HG03565 (cell line): Measurements from ENCODE around the gene DUSP1.
"Not testable (repeated sequence)": the region's sequence is repeated elsewhere in the genome, so short reads cannot be mapped to it uniquely, and the experiment has no call there.

ENCODE experiments used
- ATAC-seq: cut with Tn5 transposase; IDR thresholded peaks from one replicate; pipeline ENCODE4 v1.9.1; 2021; ENCODE audit warnings: mild to moderate bottlenecking, moderate library complexity; ENCODE audit not compliant: unreplicated experiment

Gene DUSP1, protein sequence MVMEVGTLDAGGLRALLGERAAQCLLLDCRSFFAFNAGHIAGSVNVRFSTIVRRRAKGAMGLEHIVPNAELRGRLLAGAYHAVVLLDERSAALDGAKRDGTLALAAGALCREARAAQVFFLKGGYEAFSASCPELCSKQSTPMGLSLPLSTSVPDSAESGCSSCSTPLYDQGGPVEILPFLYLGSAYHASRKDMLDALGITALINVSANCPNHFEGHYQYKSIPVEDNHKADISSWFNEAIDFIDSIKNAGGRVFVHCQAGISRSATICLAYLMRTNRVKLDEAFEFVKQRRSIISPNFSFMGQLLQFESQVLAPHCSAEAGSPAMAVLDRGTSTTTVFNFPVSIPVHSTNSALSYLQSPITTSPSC

DNA sequence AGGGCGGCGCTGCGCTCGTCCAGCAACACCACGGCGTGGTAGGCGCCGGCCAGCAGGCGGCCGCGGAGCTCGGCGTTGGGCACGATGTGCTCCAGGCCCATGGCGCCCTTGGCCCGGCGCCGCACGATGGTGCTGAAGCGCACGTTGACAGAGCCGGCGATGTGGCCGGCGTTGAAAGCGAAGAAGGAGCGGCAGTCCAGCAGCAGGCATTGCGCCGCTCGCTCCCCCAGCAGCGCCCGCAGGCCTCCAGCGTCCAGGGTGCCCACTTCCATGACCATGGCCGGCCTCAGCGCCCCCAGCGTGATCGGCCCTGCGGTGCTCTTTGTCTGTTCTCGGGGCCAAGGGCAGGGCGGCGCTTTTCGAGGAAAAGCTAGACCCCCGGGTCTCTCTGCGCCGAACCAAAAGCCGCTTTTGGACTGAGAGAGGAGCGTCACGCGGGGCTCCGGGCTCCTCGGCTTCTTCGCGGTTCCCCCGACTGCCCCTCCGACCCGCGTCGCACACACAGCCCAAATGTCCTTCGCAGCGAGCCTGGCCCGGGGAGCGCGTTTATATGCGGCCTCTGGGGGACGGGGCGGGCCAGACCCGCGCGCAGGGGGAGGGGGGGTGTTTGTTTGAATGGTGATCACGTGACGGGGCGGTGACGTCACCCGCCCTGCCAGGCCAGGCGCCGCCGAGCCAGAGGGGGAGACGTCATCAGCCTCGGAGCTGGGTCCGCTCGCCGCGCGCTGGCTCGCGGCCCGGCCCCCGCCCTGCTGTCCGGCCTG lies at the start of gene DUSP1:
DUSP1 (minus strand) TSS at position 521 of the 764 bp plus-strand sequence; CDS start at position 278, 243 bp downstream.
- peak; percentile 35 for ATAC-seq

DNA sequence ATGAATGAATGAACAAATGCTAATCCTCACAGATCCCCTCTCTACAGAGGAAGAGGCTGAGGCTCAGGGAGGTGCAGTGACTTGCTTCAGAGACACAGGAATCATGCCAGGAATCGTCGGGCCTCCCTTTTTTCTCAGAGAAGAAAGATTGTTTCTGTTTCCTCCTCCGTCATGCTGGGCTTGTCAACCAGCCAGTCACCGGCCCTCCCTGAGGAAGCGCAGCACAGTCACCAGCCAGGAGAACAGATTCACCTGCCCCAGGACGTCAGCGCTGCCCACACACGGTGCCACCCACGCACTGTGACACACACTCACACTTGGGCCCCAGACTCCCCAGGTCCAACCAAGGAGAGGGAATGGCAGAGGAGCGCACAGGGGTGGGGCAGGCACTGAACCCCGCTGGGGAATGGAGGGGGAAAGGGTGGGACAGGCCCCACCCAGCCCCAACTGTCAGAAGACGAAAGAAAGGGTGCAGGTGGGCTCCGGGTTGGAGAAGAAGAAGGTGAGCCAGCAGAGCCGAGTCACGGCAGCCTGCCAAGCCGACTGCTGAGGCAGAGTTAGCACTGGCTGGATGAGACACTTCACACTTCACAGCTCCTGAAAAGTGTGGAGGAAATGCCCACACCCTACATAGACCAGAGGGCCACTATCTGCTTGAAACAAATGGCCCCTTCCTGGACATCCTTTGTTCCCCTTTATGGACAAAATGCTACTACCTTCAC lies 49.2 kb upstream of the DUSP1 start:
- ATAC-seq: no peak

DNA sequence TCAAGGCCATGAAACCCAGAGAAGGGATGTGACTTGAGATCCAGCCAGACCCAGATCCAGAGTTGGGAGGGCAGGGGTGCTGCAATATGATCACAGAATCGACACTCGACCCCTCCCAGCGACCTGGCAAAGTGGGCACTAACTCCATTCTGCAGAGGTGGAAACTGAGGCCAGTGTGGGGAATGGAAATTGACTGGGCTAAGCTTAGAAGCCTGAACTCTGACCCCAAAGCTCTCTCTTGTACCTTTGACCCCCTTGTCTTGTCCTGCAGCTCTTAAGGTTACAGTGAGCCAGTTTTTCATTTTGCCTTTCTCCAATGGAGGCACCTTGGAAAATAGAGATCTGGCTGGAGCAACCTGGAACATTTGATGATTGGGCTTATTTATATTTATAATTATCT lies 48.6 kb upstream of the DUSP1 start:
- ATAC-seq: no peak

DNA sequence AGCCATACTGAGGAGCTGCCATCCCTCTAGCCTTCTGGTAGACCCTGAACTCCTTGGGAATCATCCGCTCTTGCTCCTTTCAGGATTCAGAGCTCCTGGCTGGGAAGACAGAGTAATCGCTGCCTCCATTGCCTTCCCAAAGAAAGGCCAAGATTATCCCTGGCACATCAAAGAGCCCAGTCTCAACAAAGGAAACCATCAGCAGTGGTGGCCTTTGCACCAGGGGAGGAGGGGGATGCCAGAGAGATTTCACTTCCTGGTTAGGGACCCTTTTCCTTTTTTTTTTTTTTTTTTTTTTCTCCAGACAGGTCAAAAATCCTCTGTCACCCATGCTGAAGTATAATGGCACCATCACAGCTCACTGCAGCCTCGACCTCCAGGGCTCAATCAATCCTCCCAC lies 47.1 kb upstream of the DUSP1 start:
- no peak for ATAC-seq

DNA sequence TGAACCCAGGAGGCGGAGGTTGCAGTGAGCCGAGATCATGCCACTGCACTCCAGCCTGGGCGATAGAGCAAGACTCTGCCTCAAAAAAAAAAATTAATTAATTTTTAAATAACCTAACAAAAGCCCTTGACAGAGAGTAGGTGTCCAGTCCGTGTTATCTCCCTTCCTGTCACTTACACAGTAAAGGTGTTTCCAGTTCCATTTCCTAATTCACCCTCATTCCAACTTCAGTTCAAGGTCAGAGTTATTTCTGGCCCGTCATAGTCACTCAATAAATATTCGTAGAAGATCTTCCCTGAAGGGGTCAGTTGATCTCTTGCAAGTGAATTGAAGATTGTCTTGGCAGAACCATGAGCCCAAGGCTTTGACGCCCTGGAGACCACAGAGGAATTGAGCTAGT lies 46.7 kb upstream of the DUSP1 start:
- ATAC-seq: no peak

DNA sequence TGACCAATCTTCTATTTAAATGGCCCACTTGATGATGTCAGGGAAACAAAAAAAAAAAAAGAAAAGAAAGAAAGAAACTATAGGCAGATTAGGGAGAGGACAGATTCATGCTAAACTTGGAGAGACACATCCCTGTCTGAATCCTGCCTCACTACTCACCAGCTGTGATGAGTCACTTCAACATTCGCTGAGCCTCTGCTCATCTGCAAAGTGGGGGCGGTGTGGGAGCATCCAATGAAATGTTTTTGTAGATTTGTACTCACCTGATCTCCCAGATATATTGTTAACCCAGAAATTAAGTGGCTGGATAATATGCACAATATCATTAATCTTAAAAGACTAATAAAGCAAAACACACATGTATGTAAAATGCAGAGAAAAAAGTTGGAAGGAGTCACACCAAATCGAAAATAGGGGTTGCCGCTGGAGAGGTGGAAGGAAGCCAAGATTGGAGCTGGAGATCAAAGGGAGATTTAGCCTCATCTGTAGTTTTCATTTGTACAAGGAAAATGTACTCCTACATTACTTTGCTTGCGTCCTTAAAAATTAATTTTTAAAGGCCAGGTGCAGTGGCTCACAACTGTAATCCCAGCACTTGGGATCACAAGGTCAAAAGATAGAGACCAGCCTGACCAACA lies 46.0 kb upstream of the DUSP1 start:
- ATAC-seq: no peak

DNA sequence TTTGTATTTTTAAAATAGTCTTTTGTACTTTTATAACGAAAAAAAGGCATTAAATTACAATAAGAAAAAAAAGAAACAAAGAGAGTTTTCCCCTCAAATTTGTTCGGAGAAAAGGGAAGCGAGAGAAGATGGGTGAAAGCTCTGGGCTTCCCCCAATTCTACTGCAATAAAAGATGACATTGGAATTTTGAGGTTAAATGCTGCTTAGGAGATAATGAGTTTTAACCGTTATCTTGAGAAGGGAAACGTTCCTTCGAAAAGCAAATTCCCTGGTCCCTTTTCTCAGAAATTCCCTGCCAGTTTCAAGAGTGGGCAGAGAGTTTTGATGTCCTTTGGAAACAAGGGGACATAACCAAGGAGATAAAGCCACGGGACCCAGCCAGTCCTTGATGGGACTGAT lies 44.6 kb upstream of the DUSP1 start:
- no peak for ATAC-seq

DNA sequence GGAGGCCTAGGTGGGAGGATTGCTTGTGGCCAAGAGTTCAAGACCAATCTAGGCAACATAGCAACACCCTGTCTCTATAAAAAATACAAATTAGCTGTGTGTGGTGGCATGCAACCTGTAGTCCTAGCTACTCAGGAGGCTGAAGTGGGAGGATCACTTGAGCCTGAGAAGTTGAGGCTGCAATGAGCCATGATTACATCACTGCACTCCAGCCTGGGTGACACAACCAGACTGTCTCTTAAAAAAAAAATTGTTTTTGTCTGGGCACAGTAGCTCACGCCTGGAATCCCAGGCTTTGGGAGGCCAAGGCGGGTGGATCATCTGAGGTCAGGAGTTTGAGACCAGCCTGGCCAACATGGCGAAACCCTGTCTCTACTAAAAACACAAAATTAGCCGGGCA lies 40.0 kb upstream of the DUSP1 start:
- not testable (repeated sequence) for ATAC-seq

DNA sequence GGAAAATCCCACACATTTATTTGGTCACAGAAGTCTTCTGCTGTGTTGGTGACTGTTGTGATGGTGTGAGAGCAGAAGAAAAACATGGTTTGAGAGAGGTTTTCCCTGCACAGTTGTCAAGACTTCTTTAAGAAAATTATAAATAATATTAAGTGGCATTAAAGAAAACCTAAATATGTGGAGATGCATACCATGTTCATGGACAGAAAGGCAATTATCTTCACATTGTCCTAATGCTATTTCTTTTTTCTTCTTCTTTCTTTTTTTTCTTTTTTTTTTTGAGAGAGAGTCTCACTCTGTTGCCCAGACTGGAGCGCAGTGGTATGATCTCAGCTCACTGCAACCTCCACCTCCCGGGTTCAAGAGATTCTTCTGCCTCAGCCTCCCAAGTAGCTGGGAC lies 38.8 kb upstream of the DUSP1 start:
- no peak for ATAC-seq

DNA sequence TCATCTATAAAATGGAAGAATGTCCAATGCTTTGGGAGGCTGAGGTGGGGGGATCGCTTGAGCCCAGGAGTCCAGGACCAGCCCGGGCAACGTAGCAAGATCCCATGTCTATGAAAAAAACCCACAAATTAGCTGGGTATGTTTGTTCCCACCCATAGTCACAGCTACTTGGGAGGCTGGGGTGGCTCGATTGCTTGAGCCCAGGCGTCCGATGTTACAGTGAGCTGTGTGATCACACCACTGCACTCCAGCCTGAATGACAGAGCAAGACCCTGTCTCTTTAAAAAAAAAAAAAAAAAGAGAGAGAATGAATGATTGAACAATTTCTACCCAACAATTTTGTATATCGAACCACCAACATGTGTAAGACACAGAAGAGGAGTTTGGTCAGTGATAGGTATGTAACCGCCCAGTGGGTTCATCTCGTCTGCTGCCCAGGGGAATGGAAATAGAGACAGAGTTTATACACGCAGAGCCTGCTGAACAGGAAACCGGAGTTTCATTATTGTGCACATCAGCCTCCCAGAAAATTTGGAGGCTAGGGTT lies 36.8 kb upstream of the DUSP1 start:
- no peak for ATAC-seq

DNA sequence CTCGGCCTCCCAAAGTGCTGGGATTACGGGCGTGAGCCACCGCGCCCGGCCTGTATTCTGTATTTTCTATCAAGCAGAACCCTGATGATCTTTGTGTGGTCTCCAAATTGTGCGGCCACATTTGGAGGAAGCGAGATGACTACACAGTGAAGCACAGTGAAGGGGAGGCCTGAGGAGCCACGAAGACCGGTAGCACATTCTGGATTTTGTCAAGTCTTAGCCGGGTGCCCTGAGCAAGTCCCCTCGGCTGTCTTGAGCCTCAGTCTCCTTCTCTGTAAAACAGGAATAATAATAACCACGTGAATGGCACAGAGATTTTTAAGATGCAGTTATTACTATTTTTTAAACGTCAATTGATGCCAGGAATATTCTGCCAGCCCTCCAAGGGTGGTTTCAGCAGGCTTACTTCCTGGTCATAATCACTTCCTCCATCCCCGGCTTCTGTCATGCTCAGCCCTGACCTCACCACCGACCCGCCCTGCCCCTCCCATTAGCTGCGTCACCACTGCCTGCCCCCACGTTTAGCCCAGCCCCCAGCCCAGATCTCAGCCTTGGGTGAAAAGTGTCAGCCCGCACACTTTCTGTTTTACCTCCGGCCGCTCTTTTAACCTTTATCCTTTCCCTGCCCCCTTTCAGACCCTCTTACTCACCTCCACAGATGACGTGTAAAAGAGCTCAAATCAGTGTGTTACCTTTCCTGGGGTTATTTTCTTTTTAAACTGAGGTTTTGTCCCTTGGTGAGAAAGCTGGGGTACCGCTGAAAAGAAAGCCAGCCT lies 36.1 kb upstream of the DUSP1 start:
- ATAC-seq: peak; percentile 93

DNA sequence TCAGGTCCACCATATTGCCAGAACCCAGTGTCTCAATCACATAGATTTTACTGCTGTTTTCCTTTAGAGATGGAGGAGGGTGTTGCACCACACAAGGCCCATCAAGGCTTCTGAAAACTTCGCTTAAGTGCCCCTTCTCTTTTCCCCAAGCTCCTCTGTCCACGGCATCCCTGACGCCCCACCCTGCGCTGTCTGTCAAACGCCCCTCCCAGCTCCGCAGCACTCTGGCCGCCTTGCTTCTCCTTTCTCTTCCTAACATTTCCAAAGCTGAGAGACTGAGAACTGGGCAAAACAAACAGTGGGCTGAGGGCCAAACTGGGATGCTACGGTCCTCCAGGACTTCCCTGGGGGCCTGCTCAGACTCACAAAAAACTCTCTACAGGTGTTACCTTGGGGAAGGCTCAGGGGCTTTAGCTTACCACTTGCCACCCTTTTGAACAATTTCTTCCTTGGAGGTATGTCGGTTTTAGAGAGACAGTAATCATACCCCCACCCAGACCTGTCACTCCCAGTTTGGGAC lies 34.8 kb upstream of the DUSP1 start:
- no peak for ATAC-seq

DNA sequence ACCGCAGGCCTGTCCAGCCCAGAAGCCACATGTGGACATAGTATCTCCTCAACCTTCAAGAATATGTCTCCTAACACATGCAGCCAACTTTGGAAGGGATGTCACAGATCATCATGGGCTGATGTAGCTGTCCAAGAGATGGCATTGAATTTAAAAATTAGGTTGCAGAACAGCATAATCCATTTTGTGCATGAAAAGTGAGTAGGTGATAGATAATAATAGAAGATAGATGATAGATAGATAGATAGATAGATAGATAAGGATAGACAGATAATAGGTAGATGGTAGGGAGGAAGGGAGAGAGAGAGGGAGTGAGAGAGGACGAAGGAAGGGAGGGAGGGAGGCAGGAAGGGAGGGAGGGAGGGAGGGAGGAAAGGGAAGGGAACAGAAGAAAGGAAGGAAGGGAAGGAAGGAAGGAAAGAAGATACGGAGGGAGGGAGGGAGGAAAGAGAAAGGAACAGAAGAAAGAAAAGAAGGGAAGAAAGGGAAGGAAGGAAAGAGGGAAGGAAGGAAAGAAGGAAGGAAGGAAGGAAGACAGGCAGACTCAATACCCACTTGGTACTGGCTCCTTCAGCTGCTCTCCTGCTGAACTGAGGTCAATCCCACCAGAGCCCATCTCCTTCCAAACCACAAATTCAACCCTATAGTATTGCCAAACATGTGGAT lies 34.2 kb upstream of the DUSP1 start:
- no peak for ATAC-seq

DNA sequence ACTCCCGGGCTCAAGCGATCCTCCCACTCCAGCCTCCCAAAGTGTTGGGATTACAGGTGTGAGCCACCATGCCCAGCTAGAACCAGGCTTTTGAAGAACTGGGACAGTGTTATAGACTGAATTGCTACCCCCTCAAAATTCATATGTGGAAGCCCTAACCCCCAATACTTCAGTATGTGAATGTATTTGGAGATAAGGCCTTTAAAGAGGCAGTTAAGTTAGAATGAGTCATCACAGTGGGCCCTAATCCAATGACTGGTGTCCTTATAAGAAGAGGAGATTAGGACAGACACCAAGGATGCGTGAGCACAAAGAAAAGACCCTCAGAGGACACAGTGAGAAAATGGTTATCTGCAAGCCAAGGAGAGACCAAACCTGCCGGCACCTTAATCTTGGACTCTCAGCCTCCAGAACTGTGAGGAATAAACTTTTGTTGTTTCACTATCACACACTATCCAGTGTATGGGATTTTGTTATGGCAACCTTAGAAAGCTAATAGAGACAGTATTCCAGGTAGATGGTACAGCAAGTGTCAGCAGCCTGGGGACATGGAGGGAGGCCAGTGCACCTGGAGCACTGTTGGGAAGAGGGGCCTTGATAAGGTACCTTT lies 31.7 kb upstream of the DUSP1 start:
- ATAC-seq: no peak

DNA sequence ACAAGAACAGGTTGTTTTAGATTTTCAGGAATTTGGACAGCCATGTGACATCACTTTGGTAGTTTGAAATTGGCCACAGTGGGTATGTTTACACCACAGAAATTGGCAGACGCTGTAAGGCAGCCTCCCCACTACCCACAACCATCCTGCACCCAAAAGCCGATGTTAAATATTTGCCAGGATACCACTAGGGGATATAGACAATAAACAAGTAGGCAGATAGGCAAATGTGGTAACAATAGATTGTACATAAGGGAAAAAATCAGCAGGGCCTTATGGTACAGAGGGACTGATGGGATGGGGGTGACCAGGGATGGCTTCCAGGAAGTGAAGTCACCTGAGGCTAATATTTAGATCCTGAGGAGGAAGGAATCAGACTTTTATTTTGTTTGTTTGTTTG lies 31.1 kb upstream of the DUSP1 start:
- ATAC-seq: no peak

DNA sequence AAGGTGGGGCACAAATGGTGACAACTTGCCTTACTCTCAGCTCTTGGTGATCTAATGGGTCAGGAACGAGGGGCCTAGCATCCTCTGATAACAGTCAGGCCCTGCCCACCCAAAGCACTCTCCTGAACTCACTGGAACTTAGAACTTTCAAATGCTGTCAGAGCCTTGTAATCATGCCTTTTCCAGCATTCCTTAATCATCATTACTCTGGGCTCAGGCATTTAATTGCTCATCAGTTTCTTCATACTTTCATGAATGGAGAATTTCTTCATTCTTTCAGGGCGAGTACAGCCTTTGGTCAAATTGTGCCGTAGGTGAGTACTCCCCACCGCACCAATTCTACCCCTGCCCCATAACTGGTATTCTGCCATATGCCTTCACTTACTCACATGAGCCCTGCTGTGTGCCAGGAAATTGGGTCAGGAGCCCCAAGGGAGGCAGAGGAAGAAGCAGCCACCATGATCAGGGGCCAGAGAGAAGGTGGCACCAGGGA lies 30.2 kb upstream of the DUSP1 start:
- no peak for ATAC-seq

DNA sequence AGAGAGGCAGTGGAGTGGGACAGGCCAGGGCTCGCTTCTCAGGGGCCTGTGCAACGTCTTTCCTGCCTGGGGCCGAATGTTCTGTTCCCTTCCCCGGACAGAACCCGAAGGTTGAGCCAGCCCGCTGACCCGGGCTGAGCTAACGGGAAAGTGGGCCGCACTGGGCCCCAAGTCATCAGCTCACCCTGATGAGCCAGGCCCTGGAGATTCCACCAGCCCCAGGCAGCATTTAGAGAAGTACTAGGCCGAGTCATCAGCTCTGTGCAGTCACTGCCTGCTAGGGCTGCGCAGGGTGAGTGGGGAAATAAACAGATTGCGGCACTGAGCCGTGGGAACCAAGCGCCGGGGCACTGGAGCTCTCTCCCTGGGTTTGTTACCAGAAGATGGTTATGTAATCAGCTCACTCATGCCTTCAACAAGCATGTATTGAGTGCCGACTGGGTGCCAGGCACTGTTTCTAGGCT lies 29.1 kb upstream of the DUSP1 start:
- ATAC-seq: no peak

DNA sequence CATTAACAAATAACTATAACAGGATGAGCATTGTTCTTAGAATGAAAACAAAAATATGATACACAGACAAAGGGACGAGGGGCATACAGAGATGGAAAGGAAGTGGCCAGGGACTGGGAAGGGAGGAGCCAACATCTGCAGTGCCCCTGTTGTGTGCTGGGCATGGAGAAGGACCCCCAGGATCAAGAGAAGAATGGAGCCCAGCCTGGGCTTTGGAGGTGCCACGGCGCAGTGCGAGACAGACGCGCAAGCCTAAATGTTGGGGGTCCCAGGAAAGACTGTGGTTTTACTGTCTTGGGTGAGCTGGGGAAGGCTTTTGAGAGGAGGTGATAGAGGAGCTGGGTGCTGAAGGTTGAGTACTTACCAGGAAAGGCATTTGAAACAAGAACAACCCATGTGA lies 28.4 kb upstream of the DUSP1 start:
- ATAC-seq: no peak
